Measurements from ENCODE around the gene DPP6. TPM values are rescaled to one million over a fixed set of nuclear protein-coding genes. Genes with fewer than 3 reads are reported as not detected.

The DPP6 gene
- total RNA-seq, 1 donor = under 0.01 TPM

- no peak for DNase-seq (ENCODE audit: low read depth)
- no peak overlapping the region for H3K4me3 ChIP-seq (ENCODE audit: low read depth, low read length)
- TF ChIP-seq CTCF (IDR thresholded peaks at IDR 0.05; ENCODE audit: insufficient read depth, low read depth, low read length) = no peak
These were observed 488.4 kb downstream of the DPP6 start for GRCh38 chr7:154540596-154540995.

DNA sequence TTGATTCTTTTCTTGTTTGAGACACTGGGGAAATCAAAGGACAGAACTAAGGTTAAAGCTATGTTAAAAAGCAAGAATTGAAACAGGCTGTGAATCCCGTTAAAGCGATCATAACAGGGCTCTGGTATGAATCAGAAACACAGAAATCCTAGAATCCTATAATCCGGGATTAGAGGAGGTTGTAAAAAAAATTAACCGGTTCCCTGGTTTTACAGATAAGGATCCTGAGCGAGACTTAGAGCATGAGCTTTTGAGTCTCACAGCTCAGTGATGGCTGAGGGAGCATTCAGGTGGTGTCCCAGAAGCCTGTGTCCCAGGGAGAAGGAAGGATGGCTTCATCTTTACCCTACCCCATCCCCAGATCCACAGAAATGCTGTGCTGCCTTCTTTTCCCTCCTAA, 489.4 kb downstream of the DPP6 start:
- no peak for TF ChIP-seq CTCF (IDR thresholded peaks at IDR 0.05; ENCODE audit: insufficient read depth, low read depth, low read length)
- no peak for DNase-seq (ENCODE audit: low read depth)
- H3K4me3 ChIP-seq (ENCODE audit: low read depth, low read length) = no peak overlapping the region

GRCh38 chr7:154546946-154547587, 494.9 kb downstream of the DPP6 start:
- no peak for DNase-seq (ENCODE audit: low read depth)
- H3K4me3 ChIP-seq (ENCODE audit: low read depth, low read length) = no peak overlapping the region
- no peak for TF ChIP-seq CTCF (IDR thresholded peaks at IDR 0.05; ENCODE audit: insufficient read depth, low read depth, low read length)

DNA sequence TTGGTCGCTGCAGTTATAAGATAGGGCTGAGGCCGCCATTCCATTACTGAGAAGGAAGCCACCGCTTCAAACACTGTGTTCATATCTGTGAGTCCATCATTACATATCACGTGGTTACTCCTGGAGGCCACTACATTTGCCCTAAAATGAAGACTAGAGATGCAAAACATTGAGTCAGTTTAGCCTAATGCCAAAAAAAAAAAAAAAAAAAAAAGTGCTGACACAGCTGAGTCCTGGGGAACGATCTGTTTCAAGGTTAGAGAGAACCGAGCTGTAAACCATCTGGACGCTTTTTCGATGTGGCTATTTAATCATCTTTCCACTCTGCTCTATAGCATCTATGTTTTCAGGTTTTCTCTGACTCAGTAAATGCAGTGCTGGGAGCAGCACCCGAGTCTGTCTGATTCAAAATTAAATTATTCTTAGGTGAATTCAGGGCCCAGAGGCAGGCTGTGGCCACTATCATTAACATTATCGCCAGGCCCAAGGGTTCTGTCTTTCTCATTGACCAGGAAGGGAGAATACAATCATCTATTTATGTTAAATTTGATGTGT, 501.6 kb downstream of the DPP6 start:
- no peak for DNase-seq (ENCODE audit: low read depth)
- H3K4me3 ChIP-seq (ENCODE audit: low read depth, low read length) = no peak overlapping the region
- TF ChIP-seq CTCF (IDR thresholded peaks at IDR 0.05; ENCODE audit: insufficient read depth, low read depth, low read length) = no peak

DNA sequence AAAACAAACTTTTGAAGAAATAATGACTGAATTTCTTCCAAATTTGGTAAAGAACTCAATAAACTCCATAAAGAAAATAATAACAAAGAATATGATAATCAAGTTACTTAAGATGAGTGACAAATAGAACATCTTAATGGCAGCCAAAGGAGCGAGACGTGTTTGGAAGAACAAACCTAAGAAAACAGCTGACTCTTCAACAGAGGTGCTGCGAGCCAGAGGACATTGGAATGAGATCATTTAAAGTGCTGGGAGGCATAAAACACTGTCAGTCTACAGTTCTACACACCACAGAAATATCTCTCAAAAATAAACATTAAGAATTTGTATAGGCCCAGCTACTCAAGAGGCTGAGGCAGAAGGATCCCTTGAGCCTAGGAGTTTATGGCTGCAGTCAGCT, 507.3 kb downstream of the DPP6 start:
- TF ChIP-seq CTCF (IDR thresholded peaks at IDR 0.05; ENCODE audit: insufficient read depth, low read depth, low read length) = no peak
- no peak for DNase-seq (ENCODE audit: low read depth)

GRCh38 chr7:154564676-154565075, 512.5 kb downstream of the DPP6 start:
- no peak for TF ChIP-seq CTCF (IDR thresholded peaks at IDR 0.05; ENCODE audit: insufficient read depth, low read depth, low read length)
- no peak overlapping the region for H3K4me3 ChIP-seq (ENCODE audit: low read depth, low read length)
- DNase-seq (ENCODE audit: low read depth) = no peak

More for the DNA sequence above, 507.3 kb downstream of the DPP6 start:
- no peak overlapping the region for H3K4me3 ChIP-seq (ENCODE audit: low read depth, low read length)

- TF ChIP-seq CTCF (IDR thresholded peaks at IDR 0.05; ENCODE audit: insufficient read depth, low read depth, low read length) = no peak
- no peak for DNase-seq (ENCODE audit: low read depth)
- no peak overlapping the region for H3K4me3 ChIP-seq (ENCODE audit: low read depth, low read length)
These were observed 514.7 kb downstream of the DPP6 start for GRCh38 chr7:154566877-154567276.
